SU-DHL-6 (cell line): Measurements from ENCODE around the gene LRP1-AS.

ENCODE experiments used
- EZH2phosphoT487 ChIP-seq: fragments of 200-600 bp; sonication (generic), shearing (Covaris generic); conservative IDR thresholded peaks from 2 replicates; pipeline ENCODE4 v1.6.1; 2018; ENCODE audit warnings: mild to moderate bottlenecking, antibody characterized with exemption, low read length, moderate library complexity, mixed read lengths
- TF ChIP-seq, protein P1 (sequence below): fragments of 200-600 bp; sonication (generic); IDR thresholded peaks from one replicate; pipeline ENCODE4 v1.5.1; 2017; ENCODE audit warnings: antibody characterized with exemption, mild to moderate bottlenecking, low read length, moderate library complexity; ENCODE audit not compliant: insufficient read depth, poor library complexity, severe bottlenecking

DNA sequence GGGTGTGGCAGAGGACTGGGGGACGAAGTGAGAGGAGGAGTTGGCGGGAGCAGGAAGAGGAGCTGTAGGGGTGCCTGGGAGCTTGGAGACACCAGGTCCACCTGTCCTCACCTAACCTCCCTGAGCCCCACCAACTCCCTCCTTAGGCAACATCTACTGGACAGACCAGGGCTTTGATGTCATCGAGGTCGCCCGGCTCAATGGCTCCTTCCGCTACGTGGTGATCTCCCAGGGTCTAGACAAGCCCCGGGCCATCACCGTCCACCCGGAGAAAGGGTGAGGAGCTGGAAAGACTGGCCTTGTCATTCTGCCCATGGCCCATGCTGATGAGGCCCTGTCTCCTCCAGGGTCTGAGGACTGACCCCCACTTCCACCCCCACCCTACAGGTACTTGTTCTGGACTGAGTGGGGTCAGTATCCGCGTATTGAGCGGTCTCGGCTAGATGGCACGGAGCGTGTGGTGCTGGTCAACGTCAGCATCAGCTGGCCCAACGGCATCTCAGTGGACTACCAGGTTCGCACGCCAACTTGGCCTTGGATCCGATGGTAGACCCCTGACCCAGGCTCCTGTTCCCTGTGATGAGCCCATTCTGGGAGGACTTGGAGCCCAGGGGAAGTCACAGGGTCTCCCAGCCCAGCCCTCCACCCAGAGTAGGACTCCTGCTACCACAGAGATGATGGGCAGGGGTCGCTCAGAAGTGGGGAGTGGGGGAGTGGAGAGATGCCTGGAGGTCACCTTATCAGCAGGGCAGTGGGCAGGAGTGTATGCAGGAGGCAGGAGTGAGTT is 36.7 kb upstream of the LRP1-AS start:
- TF ChIP-seq, protein P1, sequence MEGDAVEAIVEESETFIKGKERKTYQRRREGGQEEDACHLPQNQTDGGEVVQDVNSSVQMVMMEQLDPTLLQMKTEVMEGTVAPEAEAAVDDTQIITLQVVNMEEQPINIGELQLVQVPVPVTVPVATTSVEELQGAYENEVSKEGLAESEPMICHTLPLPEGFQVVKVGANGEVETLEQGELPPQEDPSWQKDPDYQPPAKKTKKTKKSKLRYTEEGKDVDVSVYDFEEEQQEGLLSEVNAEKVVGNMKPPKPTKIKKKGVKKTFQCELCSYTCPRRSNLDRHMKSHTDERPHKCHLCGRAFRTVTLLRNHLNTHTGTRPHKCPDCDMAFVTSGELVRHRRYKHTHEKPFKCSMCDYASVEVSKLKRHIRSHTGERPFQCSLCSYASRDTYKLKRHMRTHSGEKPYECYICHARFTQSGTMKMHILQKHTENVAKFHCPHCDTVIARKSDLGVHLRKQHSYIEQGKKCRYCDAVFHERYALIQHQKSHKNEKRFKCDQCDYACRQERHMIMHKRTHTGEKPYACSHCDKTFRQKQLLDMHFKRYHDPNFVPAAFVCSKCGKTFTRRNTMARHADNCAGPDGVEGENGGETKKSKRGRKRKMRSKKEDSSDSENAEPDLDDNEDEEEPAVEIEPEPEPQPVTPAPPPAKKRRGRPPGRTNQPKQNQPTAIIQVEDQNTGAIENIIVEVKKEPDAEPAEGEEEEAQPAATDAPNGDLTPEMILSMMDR = no peak
- TF ChIP-seq EZH2phosphoT487 = no peak
